Fibroblast of the conjunctiva (primary cell): ENCODE measurements around the gene PHF23.

Source experiments
- DNase-seq: peaks from one replicate; pipeline ENCODE4 v3.0.0-alpha.2; 2010; ENCODE audit warnings: low read depth

PHF23 gene

GRCh38 chr17:7237761-7238419, 1.4 kb downstream of the PHF23 start:
- peak; percentile 39 for DNase-seq

- DNase-seq: no peak
Observed at GRCh38 chr17:7237266-7237760, 1.9 kb downstream of the PHF23 start.

- DNase-seq: no peak
Observed at GRCh38 chr17:7236808-7237207, 2.4 kb downstream of the PHF23 start.

GRCh38 chr17:7235693-7236665, 3.3 kb downstream of the PHF23 start:
- no peak for DNase-seq

GRCh38 chr17:7234083-7234951, 4.9 kb downstream of the PHF23 start, which contains the start of gene DVL2:
Gene DVL2, minus strand, starts transcription at chr17:7234517. Its CDS starts 255 bp downstream, at chr17:7234262.
- DNase-seq: peak; percentile 91

GRCh38 chr17:7233701-7234082, 5.6 kb downstream of the PHF23 start:
- DNase-seq: no peak

GRCh38 chr17:7232114-7232513, 7.1 kb downstream of the PHF23 start:
- no peak for DNase-seq

GRCh38 chr17:7229504-7229903, 9.8 kb downstream of the PHF23 start:
- DNase-seq: no peak

GRCh38 chr17:7228920-7229319, 10.3 kb downstream of the PHF23 start:
- no peak for DNase-seq

- no peak for DNase-seq
Observed at GRCh38 chr17:7226721-7227710, 12.2 kb downstream of the PHF23 start.

GRCh38 chr17:7225711-7226331, 13.4 kb downstream of the PHF23 start:
- no peak for DNase-seq

- DNase-seq: no peak
Observed at GRCh38 chr17:7224661-7225111, 14.6 kb downstream of the PHF23 start.

- DNase-seq: no peak
Observed at GRCh38 chr17:7224110-7224509, 15.1 kb downstream of the PHF23 start.

GRCh38 chr17:7223375-7223774, 15.9 kb downstream of the PHF23 start:
- no peak for DNase-seq

- DNase-seq: no peak
Observed at GRCh38 chr17:7222972-7223292, 16.3 kb downstream of the PHF23 start.

GRCh38 chr17:7222093-7222971, 16.9 kb downstream of the PHF23 start:
- DNase-seq: no peak

- no peak for DNase-seq
Observed at GRCh38 chr17:7221278-7222092, 17.8 kb downstream of the PHF23 start.

GRCh38 chr17:7220593-7221277, 18.5 kb downstream of the PHF23 start:
- DNase-seq: peak; percentile 46
